Measurements from ENCODE around the gene LPAR1.
A peak's percentile ranks its signal among the peaks of the same experiment; 100 is the strongest.
"Not testable (repeated sequence)": the region's sequence is repeated elsewhere in the genome, so short reads cannot be mapped to it uniquely, and the experiment has no call there.

The LPAR1 gene, protein sequence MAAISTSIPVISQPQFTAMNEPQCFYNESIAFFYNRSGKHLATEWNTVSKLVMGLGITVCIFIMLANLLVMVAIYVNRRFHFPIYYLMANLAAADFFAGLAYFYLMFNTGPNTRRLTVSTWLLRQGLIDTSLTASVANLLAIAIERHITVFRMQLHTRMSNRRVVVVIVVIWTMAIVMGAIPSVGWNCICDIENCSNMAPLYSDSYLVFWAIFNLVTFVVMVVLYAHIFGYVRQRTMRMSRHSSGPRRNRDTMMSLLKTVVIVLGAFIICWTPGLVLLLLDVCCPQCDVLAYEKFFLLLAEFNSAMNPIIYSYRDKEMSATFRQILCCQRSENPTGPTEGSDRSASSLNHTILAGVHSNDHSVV

DNA sequence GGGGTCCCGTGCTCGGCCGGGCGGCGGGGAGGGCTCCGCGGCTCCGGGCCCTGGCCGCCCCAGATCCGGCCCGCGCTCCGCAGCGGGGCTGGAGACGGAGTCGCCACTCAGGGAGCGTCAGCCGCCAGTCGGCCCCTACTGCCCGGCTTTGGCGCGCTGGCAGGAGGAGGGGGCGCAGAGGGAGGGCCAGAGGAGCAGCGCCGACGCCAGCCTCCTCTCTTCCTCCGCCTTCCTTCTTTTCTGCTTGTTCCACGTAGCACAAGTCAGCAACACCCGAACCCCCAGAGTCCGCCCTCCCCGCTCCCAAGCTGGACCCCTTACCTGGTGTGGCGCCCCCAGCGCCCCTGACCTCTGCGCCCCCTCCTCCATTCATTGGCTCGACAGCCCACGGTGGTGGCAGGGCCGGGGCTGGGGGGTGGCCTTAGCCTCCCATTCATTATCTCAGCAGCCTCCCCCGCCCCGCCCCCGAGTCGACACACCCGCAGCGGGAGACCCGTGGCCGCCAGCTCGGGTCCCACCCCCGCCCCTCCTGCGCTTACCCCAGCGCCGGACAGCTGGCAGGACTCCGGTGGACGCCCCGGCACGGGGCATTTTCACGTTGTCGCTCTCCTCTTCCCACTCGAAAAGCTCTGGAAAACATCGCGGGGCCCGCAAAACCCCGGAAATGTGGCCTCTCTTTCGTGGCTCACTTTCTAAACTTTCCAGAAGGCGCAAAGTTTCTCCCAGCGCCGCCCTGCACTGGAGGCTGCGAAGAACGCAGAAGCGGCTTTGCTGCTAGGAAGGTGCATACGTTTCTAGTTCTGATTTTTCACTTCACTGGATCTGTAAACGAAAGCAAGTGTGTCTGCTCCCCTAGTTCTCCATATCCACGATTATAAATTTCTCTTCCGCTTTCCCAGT, at the start of gene LPAR1:
Gene LPAR1 (minus strand): TSS at position 140 of the 900 bp plus-strand sequence. CDS start 66,353 bp downstream, outside the sequence.
- peak; percentile 61 for DNase-seq

DNA sequence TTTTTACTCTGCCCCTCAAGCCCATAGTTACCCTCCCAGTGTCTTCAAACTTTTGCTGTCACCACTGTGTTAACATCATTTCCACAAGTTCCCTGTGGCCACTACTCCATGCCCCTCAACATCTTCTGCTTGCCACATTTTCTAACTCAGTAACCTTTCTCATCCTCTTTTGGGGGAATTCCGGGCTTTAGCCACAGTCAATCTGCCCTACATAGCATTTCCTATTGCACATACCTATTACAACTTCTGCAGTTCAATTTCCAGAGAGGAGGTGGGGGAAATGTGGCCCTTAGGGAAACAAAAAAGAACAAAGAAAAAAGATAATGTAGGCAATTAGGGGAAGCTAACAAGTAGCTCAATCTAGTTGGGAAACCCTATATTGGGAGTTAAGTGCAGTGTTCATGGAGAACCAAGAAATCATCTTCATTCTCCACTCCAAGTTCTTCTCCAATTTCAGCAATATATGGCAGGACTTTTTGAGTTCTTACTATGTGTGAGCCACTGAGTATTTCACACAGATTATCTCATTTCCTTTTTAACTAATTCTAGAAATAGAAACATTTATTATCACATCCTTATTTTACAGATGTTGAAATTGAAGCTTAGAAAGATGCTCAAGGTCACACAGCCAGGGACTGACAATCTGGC, 40.2 kb upstream of the LPAR1 start:
- DNase-seq: no peak

DNA sequence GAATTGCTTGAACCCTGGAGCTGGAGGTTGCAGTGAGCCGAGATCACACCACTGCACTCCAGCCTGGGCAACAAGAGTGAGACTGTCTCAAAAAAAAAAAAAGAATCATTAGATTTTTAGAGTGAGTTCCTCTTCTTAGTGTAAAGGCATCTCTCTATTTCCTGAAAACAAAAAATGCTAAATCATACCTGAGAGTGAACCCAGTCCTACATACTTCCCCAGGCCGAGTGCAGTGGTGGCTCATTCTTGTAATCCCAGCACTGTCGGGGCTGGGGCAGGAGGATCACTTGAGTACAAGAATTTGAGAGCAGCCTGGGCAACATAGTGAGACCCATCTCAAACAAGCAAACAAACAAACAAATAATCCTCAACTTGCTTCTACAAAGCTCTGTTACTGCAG, 38.2 kb upstream of the LPAR1 start:
- DNase-seq: no peak

DNA sequence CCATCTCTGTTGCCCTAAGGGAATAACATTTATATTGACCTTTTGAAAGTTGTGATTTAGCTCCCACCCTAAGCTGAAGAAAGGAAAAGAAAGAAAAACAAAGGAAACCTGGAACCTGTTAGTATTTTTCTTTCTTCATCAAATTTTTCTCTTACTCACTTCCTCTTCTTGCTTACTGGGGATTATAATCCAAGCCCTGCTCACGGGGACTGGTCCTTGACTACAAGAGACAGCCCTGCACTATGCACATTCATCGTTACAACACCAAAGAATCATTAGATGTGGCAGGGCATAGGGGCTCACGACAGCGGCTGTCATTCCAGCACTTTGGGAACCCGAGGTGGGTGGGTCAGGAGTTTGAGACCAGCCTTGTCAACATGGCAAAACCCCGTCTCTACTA, 37.8 kb upstream of the LPAR1 start:
- DNase-seq: no peak

DNA sequence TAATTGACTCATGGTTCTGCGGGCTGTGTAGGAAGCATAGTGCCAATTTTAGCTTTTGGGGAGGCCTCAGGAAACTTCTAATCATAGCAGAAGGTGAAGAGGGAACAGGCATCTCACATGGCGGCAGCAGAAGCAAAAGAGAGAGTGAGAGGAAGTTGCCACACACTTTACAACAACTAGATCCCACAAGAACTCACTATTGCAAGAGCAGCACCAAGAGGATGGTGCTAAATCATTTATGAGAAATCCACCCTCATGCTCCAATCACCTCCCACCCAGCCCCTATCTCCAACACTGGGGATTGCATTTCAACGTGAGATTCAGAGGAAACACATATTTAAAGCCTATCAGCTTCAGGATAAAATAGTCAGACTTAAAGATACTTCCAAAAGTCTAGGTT, 36.1 kb upstream of the LPAR1 start:
- DNase-seq: no peak

DNA sequence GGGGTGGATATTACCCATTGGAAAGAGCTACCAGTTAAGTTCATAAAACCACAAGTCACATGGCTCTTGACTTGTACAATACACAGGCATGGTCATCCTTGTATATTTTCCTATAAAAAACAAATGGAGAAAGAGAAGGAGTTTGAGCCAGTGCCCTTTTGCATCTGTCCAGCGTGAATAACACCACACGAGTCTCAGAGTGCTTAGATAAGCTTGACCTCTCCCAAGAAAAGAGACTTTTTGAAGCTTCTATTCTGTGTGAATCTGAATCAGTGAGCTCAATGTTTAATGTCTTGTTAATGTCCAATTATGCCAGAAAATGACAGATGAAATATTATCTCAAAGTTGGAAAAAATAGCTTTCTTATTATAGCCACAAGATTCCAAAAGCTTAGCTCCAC, 30.9 kb upstream of the LPAR1 start:
- no peak for DNase-seq

DNA sequence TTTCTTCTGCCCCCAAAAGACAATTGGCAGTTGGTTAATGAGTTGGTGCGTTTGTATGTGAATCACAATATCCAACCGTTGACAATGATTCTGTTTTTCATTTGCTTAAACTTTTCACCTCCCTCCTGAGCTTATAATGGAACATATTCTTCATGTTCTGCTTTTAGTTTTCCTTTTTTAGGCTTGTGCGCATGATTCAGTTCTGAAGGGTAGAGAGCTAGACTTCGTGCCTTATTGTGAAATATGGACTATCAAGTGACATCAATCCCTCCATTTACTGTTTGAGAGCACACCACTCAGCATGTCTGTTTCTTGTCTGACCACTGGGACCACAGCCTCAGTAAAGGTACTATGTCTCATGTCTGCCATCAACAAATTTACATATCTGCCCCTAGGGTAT, 30.5 kb upstream of the LPAR1 start:
- peak; percentile 59 for DNase-seq

DNA sequence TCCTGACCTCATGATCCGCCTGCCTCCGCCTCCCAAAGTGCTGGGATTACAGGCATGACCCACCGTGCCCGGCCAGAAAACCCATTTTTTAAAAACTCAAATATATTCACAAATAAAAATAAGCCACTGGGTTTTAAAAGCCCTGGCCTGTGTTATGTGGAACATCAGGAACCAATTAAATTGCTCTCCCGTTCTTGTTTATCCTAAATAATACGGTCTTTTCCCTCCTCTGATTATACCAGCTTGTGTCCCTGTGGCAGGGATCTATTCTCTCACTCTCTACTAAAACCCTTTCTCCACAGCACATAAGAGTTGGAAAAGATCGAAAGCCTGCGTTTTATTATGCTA, 30.1 kb upstream of the LPAR1 start:
- no peak for DNase-seq

DNA sequence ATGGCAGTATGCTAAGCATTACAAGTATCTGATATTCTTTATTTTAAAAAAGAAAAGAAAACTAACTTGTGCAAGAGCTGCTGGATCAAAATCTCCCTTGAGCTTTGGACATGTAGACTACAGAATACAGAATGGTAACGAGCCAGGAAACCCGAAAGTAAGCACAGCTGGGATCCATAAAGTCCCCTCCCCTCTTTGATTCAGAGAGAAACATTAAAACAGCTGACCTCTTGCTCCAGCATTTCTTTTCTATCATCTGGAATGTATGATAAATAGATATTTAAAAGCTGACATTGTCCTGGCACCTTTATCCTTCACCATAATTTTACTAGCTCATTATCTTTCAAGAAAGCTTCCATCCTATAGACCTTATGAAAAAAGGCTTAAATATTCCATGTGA, 28.2 kb upstream of the LPAR1 start:
- peak; percentile 32 for DNase-seq

DNA sequence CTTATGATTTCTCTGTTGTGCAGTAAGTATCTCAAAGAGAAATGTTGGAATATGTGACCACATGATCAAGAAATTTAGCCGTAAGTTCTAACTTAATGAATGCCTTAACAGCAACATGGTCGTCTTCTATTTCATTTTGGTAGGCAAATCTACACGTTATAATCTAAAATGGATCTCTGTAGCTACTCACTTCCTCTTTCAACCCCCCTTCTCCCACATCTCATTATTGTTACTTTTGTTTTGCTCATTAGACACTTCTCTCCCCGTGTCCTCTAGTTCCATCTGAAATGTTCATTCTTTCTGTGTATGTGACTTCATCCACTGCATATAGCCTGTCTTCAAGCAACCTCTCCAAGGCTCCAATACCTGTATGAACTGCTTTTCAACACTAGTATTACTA, 27.1 kb upstream of the LPAR1 start:
- DNase-seq: no peak

DNA sequence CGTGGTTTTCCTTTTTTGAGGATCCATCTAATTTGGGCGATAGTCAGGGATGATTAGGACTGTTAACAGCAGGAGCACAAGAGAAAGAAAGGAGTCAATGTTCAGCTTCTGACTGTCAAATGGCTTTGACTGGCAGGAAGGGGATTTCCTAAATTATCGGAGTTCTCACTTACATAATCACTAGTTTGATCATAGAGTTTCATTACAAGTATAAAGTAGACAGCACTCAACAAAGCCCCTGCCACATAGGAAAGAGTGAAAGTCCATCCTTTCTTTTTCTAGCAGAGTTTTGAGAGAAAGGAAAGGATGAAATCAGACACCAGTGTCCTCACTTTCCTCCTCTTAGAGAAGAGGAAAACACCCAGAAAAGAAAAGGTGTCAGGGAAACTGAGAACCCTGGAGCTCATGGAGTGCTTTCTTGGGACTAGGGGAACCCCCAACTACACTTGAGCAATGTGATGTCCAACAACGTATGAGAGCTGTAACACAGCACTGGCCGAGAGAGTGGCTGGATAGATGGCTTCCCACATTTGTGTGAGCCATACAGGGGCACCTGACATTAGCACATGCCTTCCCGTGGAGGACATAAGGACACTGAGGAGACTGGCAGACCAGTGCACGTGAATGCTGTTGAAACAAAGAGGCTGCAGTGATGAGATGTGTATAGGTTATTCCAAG, 26.0 kb upstream of the LPAR1 start:
- no peak for DNase-seq

DNA sequence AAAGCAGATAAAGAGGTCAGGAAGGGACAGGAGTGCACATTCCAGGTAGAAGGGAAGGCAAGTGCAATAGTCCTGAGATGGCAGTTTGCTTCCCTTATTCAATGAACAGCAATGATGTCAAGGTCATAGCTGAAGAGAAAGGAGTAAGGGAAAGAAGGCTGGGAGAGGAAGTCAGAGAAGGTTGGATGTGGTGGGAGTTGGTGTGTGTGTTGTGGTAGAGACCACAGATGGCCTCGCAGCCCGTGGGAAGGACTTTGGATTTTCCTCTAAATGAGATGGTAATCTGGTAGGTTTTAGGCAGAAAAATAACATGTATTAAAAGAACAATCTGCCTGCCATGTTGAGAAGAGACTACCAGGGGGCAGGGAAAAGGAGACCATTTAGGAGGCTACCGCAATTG, 25.1 kb upstream of the LPAR1 start:
- DNase-seq: no peak

DNA sequence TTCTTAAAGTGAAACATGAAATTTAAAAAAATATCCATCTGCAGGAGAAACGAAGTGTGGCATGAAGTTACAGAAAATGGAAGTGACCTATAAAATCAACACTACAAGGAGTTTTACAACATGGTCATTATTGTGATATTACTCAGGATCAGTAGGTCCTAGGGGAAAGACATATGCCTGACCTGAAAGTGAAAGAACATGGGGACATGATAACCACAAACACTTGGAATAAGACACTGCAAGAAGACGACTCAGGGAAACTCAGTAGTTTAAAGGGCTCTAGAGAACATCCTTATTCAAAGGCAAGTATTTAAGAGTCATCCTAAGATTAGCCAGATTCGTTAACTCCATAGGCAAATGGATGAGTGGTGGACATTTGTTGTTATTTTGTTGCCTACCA, 19.9 kb upstream of the LPAR1 start:
- DNase-seq: no peak

DNA sequence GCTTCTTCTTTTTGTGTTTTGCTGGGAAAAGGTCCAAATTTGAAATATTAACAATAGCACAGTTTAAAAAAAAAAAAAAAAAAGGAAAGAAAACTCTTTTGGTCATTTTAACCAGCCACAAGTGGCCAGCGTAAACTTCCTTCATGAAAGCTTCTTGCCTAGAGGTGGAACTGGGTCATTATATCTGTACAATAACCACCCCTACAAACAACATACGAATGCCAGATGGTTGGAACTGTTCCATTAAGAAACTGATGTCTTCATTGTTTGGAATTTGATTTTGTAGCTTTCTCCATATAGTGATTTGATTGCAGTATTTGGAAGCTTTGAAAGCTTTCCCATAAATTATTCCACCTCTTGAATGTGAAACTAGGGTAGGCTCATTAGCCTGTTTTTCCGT, 18.3 kb upstream of the LPAR1 start:
- peak; percentile 70 for DNase-seq

DNA sequence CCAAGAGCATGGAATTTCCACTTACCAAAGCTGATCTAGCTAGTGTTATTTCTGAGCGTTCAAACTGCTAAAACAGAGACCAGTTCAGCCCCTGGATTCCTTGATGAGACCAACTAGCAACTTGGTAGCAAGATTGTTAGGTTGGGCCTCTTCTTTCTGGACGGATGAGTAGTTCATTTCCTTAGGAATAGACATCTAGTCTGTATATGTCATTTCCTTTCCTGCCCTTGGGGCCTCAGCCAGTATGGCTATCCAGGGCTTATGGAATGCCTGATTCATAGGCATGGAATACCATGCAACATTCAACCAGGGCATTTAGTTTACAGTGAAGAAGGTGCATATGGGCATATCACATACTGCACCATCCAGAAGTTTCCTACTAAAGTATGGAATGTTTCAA, 14.5 kb upstream of the LPAR1 start:
- DNase-seq: peak; percentile 82

DNA sequence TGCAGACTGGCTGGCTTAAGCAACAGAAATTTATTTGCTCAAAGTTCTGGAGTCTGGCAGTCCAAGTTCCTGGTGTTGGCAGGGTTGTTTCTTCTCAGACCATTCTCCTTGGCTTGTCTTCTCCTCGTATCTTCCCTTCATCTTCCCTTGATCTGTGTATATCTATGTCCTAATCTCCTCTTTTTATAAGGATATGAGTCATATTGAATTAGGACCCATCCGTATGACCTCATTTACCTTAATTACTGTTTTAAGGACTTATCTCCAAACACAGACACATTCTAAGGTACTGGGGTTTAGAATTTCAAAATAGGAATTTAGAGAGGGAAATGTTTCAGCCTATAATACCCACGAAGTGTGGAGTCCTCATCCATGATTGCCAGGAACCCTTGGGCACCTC, 13.1 kb upstream of the LPAR1 start:
- DNase-seq: no peak

DNA sequence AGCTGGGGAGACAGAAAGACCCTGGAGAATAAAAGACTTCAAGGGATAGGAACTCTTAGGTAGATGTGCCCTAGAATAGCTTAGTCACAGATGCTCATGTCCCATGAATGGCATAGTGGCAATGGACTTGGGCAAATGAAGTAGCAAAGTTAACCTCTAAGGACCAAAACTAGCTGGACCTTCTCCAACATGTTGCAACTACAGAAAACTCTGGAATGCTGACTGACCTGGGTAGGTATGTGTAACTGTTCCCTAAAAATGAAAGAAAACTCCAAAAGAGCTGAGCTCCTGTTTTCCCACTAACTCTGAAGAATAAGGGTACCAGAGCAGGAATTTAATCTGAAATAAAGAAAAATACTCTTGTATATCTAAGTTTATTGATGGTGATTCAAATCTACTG, 12.5 kb upstream of the LPAR1 start:
- DNase-seq: peak; percentile 53

DNA sequence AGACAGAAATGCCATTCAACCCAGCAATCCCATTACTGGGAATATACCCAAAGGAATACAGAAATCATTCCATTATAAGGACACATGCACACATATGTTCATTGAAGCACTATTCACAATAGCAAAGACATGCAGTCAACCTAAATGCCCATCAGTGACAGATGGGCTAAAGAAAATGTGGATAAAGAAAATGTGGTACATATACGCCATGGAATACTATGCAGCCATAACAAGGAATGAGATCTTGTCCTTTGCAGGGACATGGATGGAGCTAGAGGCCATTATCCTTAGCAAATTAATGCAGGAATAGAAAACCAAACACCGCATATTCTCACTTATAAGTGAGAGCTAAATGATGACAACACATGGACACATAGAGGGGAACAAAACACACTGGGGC, 9.0 kb upstream of the LPAR1 start:
- not testable (repeated sequence) for DNase-seq

DNA sequence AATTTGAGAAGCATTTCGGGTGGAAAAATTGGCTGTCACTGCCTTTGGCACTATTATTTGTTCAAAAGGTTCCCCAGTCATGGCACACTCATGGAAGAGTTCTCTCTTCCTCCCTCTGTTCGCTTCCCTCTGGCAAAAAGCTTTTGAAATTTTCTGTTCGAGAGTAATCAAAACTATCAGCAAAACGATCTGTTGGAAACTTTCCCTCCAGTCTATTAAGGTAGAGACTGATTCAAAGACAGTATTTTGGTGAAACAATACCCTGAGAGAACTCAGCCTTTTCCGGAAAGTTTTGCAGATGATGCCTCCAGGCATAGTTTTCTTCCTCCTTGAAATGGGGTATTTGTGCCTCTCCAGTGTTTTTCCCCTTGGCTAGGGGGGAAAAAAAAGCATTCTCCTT, 3.6 kb upstream of the LPAR1 start:
- no peak for DNase-seq

DNA sequence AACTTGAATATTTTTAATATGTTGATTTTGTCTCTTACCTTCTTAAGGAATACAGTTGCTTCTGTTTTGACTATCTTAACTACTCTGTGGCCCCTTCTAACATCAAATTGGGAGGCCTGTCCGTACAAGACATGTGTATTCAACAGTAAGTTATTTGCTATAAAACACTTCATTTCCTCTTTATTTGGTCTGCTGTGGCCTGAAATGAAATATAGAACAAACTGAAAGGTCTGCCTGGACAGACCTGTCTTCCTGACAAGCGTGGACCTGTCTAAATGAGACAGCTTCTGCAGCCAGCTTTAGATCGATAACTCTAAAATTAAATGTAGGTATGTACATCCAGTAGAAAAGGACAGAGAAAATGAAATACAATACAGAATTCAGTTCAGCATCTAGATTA, 2.2 kb upstream of the LPAR1 start:
- DNase-seq: no peak

DNA sequence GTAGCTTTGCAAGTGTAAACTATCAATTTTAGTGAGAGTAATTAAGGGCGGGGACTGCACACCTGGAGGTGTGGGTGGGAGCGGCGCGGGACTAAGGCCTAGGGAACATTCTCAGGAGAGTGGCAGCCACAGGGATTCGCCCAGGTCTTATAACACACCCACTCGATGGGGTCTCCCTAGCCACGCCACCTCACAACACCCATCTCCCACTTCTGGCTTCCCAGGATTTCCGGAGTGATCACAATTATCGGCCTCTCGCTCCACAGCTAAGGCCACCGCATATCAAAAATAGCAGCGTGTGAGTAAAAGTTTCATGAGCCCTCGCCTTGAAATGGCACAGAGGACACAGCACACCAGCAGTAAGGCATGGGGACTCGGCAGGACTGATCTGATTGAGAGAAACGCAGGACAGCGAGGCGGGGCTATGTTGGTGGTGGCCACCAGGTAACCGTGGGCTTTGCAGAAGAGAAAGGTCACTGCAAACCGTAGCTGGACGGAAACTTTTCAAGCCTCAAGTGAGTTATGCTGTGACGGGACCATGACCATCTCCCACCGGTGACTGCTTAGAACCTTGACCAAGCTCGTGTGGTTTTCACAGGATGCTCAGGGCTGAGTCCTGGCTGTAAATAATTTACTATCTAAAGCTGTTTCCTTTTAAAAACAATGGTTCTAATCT, 1.1 kb upstream of the LPAR1 start:
- DNase-seq: no peak

DNA sequence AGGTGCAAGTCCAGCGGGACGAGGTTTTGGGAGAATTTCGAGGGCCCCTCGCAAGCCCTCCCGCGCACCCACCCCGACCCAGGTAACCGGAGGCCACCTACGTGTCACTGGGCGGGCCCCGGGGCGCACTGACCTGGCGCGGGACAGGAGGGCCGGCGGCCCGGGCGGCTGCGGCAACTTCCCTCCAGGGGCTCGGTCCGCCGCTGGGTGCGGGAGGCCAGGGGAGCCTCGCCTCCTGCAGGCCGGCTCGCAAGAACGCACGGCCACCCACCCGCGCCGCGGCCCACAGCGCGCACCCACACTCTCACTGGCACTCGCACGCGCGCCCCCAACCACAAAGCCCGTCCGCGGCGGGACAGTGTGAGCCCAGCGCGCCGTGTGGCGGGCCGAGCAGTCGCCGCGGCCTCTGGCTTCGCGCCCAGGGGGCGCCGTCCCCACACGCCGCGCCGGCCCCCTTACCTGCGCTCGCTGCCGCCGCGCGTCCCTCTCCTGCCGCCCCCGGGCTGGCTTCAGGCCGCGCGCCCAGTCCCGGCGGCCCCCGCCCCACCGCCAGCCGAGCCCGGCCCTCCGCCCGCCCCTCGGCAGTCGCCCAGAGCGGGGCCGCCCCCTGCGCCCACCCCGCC, 451 bp downstream of the LPAR1 start:
- peak; percentile 55 for DNase-seq

Data from fibroblast of skin of right biceps (primary cell).